HG02852 (cell line): ENCODE measurements around the gene CCRL2.

Experiments
- ATAC-seq: cut with Tn5 transposase; IDR thresholded peaks from one replicate; pipeline ENCODE4 v1.9.1; 2021; ENCODE audit warnings: mild to moderate bottlenecking, moderate library complexity; ENCODE audit not compliant: unreplicated experiment

CCRL2 gene

GRCh38 chr3:46455231-46456115, 48.4 kb downstream of the CCRL2 start:
- no peak for ATAC-seq

GRCh38 chr3:46456118-46456517, 49.1 kb downstream of the CCRL2 start:
- no peak for ATAC-seq
